H1 (cell line): ENCODE data around the gene MOB3C. TPM values are rescaled to one million over a fixed set of nuclear protein-coding genes. Genes with fewer than 3 reads are reported as not detected.

Experiments
- POLR2AphosphoS5 ChIP-seq: IDR thresholded peaks from 2 replicates; pipeline ENCODE4 v1.6.1; 2011; ENCODE audit warnings: low read depth, low read length
- SUZ12 ChIP-seq: fragments of 200-600 bp; sonication (generic); IDR thresholded peaks from 2 replicates; pipeline ENCODE4 v1.6.1; 2012; ENCODE audit warnings: mild to moderate bottlenecking, inconsistent platforms, low read length, moderate library complexity, mixed read lengths
- polyA plus RNA-seq, 7 experiments: library from polyadenylated mRNA; depleted of rRNA in 3 of 7; stranded (reverse) in 5 of 7; unstranded in 2 of 7; fragments of >200 nt in 5 of 7; fragments of 200-250 nt in 2 of 7; gene quantifications; 1 replicate in 5 of 7; 2 replicates in 1 of 7; 4 replicates in 1 of 7; pipeline versions ENCODE4 v1.2.1 to v1.2.3, GENCODE V29; 2011 to 2013; ENCODE audit warnings: missing spikeins in 2 of 7, mixed read lengths in 2 of 7
- total RNA-seq: library from RNA; stranded (reverse); fragmentation: NEBNext Ultra II Directional; extraction: Animal tissue kit (Norgen Biotek cat#: 25700); gene quantifications from 2 replicates; pipeline ENCODE4 v1.2.1, GENCODE V29; 2021
- TF ChIP-seq, protein P1 (sequence below), 3 experiments: IDR thresholded peaks; 1 replicate in 2 of 3; 2 replicates in 1 of 3; pipeline versions ENCODE4 v1.5.1 to v1.6.1; 2011; ENCODE audit warnings: low read length in 3 of 3, mild to moderate bottlenecking in 3 of 3, inconsistent platforms in 2 of 3, low read depth in 1 of 3, moderate library complexity in 1 of 3; ENCODE audit not compliant: insufficient read depth in 1 of 3; ENCODE audit errors: control extremely low read depth in 1 of 3
- TF ChIP-seq, protein P2 (sequence below): IDR thresholded peaks from 2 replicates; pipeline ENCODE4 v1.6.1; 2011; ENCODE audit warnings: low read length, improper control_type of control experiment

The MOB3C gene
- total and polyA plus RNA-seq, 2 of the 8 experiments (the other 6 are each of a cell fraction or from before 2014, with no cell fraction given), result 5.8 to 6.6 TPM

DNA sequence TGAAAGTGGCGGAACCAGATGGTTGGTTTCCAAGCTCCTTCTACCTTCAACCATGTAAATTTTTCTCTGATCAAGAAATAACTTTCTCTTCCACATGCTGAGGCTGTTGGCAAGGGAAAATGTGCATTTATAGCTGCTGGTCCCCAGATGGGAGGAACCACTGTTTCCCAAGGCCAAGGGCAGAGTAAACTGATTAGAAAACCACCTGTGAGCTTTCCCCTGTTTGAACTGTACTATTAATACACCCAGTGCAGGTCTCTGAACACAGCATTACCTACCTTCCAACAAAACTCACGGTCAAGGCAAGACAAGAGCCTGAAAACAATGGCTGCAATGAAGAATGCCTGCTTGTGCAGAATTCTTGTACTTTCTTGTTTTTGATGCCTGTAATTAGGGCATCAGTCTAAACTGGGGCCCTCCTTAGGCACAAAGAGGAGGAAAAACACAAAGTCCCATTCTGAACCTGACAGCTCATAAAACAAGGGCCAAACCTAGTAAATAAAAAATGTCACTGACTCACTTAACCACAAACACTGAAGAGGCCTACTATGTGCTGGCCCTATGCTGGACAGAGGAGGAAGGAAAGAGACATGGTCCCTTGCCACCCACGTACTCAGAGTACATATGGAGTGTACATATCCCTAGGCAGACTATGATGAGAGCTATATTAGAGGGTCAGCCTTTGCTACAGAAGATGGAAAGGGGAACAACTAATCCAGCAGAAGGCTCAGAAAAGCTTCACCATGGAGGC, 15.2 kb downstream of the MOB3C start (continued):
- TF ChIP-seq, protein P1, sequence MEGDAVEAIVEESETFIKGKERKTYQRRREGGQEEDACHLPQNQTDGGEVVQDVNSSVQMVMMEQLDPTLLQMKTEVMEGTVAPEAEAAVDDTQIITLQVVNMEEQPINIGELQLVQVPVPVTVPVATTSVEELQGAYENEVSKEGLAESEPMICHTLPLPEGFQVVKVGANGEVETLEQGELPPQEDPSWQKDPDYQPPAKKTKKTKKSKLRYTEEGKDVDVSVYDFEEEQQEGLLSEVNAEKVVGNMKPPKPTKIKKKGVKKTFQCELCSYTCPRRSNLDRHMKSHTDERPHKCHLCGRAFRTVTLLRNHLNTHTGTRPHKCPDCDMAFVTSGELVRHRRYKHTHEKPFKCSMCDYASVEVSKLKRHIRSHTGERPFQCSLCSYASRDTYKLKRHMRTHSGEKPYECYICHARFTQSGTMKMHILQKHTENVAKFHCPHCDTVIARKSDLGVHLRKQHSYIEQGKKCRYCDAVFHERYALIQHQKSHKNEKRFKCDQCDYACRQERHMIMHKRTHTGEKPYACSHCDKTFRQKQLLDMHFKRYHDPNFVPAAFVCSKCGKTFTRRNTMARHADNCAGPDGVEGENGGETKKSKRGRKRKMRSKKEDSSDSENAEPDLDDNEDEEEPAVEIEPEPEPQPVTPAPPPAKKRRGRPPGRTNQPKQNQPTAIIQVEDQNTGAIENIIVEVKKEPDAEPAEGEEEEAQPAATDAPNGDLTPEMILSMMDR (IDR thresholded peaks at IDR 0.05; ENCODE audit: control extremely low read depth in 1 of 3, insufficient read depth in 1 of 3, low read depth in 1 of 3, low read length in 3 of 3), result no peak
- TF ChIP-seq, protein P2, sequence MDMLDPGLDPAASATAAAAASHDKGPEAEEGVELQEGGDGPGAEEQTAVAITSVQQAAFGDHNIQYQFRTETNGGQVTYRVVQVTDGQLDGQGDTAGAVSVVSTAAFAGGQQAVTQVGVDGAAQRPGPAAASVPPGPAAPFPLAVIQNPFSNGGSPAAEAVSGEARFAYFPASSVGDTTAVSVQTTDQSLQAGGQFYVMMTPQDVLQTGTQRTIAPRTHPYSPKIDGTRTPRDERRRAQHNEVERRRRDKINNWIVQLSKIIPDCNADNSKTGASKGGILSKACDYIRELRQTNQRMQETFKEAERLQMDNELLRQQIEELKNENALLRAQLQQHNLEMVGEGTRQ, result no peak
- TF ChIP-seq POLR2AphosphoS5, result no peak
- no peak for TF ChIP-seq SUZ12
